GM23338 (cell line): ENCODE results near the gene CYTIP. TPM values are rescaled to one million over a fixed set of nuclear protein-coding genes. Genes with fewer than 3 reads are reported as not detected.

Experiments used
- ATAC-seq: fragments of 200-7000 bp; cut with Tn5 transposase; 3 replicates; pipeline ENCODE4 v1.9.1; 2020
- DNase-seq: peaks from one replicate; pipeline ENCODE4 v3.0.0-alpha.2; 2015; ENCODE audit warnings: low spot score
- H2AFZ ChIP-seq: fragments of 200-600 bp; sonication (generic); 2 replicates; pipeline ENCODE4 v1.8.0; 2016; ENCODE audit warnings: antibody characterized with exemption, mild to moderate bottlenecking, moderate library complexity
- H3F3A ChIP-seq: fragments of 200-600 bp; sonication (generic); replicated peaks from 2 replicates; pipeline ENCODE4 v1.8.0; 2017; ENCODE audit warnings: antibody characterized with exemption, mixed run types, low read depth
- H3K27ac ChIP-seq: fragments of 200-600 bp; sonication (generic); 2 replicates; pipeline ENCODE4 v1.6.1; 2016; ENCODE audit warnings: low read depth
- H3K27me3 ChIP-seq: fragments of 200-600 bp; sonication (generic); 2 replicates; pipeline ENCODE4 v1.8.0; 2016; ENCODE audit warnings: mild to moderate bottlenecking, mixed run types, moderate library complexity; ENCODE audit not compliant: insufficient read depth
- H3K36me3 ChIP-seq: fragments of 200-600 bp; sonication (generic); 2 replicates; pipeline ENCODE4 v1.8.0; 2016; ENCODE audit warnings: mild to moderate bottlenecking; ENCODE audit not compliant: insufficient read depth
- H3K4me1 ChIP-seq: fragments of 200-600 bp; sonication (generic); 2 replicates; pipeline ENCODE4 v1.8.0; 2016; ENCODE audit warnings: mild to moderate bottlenecking, moderate library complexity; ENCODE audit not compliant: insufficient read depth
- H3K4me2 ChIP-seq: fragments of 200-600 bp; sonication (generic); 2 replicates; pipeline ENCODE4 v1.7.1; 2017; ENCODE audit warnings: mixed run types
- H3K4me3 ChIP-seq: fragments of 200-600 bp; sonication (generic); 2 replicates; pipeline ENCODE4 v1.6.1; 2016; ENCODE audit warnings: mixed run types
- H3K79me2 ChIP-seq: fragments of 200-600 bp; sonication (generic); replicated peaks from 2 replicates; pipeline ENCODE4 v1.8.0; 2017; ENCODE audit warnings: mild to moderate bottlenecking; ENCODE audit not compliant: insufficient read depth
- H3K9me2 ChIP-seq: fragments of 200-600 bp; sonication (generic); 2 replicates; pipeline ENCODE4 v1.8.0; 2017; ENCODE audit not compliant: insufficient read depth
- H4K20me1 ChIP-seq: fragments of 200-600 bp; sonication (generic); replicated peaks from 2 replicates; pipeline ENCODE4 v1.8.0; 2017; ENCODE audit warnings: mild to moderate bottlenecking; ENCODE audit not compliant: insufficient read depth
- H3K27ac Mint-ChIP-seq: 2 replicates; pipeline ENCODE4 v1.8.0; 2020; ENCODE audit warnings: inconsistent platforms, mild to moderate bottlenecking, moderate library complexity, mixed read lengths
- H3K27me3 Mint-ChIP-seq: 3 replicates; pipeline ENCODE4 v1.8.0; 2022; ENCODE audit warnings: low read depth, mild to moderate bottlenecking, moderate library complexity, mixed read lengths, inconsistent platforms; ENCODE audit not compliant: insufficient read depth, poor library complexity
- H3K36me3 Mint-ChIP-seq: 3 replicates; pipeline ENCODE4 v1.8.0; 2021; ENCODE audit warnings: low read depth, mild to moderate bottlenecking, inconsistent platforms, moderate library complexity, mixed read lengths
- H3K4me1 Mint-ChIP-seq: 3 replicates; pipeline ENCODE4 v1.8.0; 2020; ENCODE audit warnings: mild to moderate bottlenecking, inconsistent platforms, mixed read lengths
- H3K4me3 Mint-ChIP-seq: 3 replicates; pipeline ENCODE4 v1.8.0; 2021; ENCODE audit warnings: moderate library complexity, mild to moderate bottlenecking, inconsistent platforms, mixed read lengths
- H3K9me3 Mint-ChIP-seq: 3 replicates; pipeline ENCODE4 v1.8.0; 2020; ENCODE audit warnings: moderate library complexity, mild to moderate bottlenecking, inconsistent platforms, mixed read lengths
- CREB1 ChIP-seq: fragments of 250-450 bp; sonication (Bioruptor Pico); IDR thresholded peaks from 2 replicates; pipeline ENCODE4 v1.5.0; 2020; ENCODE audit warnings: low read depth, mild to moderate bottlenecking, moderate library complexity
- CTCF ChIP-seq, 2 experiments: fragments of 200-600 bp in 1 of 2; sonication (generic) in 1 of 2; conservative IDR thresholded peaks; 2 replicates each; pipeline versions ENCODE4 v1.5.1 to v1.6.1; 2016 to 2017; ENCODE audit warnings: antibody characterized with exemption in 2 of 2, low read depth in 2 of 2, mild to moderate bottlenecking in 2 of 2, moderate library complexity in 1 of 2
- ETS1 ChIP-seq: IDR thresholded peaks from 2 replicates; pipeline ENCODE4 v1.6.1; 2016; ENCODE audit warnings: antibody characterized with exemption
- EZH2 ChIP-seq: fragments of 200-600 bp; sonication (generic); IDR thresholded peaks from one replicate; pipeline ENCODE4 v1.8.0; 2017; ENCODE audit warnings: antibody characterized with exemption, mild to moderate bottlenecking, low read depth; ENCODE audit not compliant: unreplicated experiment
- EZH2phosphoT487 ChIP-seq: fragments of 200-600 bp; sonication (generic); IDR thresholded peaks from one replicate; pipeline ENCODE4 v1.8.1; 2018; ENCODE audit warnings: antibody characterized with exemption; ENCODE audit not compliant: unreplicated experiment
- JUNB ChIP-seq: IDR thresholded peaks from one replicate; pipeline ENCODE4 v1.6.1; 2016; ENCODE audit warnings: antibody characterized with exemption; ENCODE audit not compliant: unreplicated experiment
- NANOG ChIP-seq: IDR thresholded peaks from 2 replicates; pipeline ENCODE4 v1.6.1; 2016; ENCODE audit warnings: antibody characterized with exemption, borderline replicate concordance
- POLR2AphosphoS5 ChIP-seq: IDR thresholded peaks from 2 replicates; pipeline ENCODE4 v1.6.1; 2016; ENCODE audit warnings: antibody characterized with exemption, low read depth
- REST ChIP-seq: IDR thresholded peaks from one replicate; pipeline ENCODE4 v1.6.1; 2018; ENCODE audit warnings: antibody characterized with exemption; ENCODE audit not compliant: unreplicated experiment
- STAT1 ChIP-seq: IDR thresholded peaks from one replicate; pipeline ENCODE4 v1.6.1; 2016; ENCODE audit warnings: antibody characterized with exemption; ENCODE audit not compliant: unreplicated experiment
- ZNF114 ChIP-seq: fragments of 250-450 bp; sonication (Bioruptor Pico); IDR thresholded peaks from 2 replicates; pipeline ENCODE4 v1.5.0; 2020; ENCODE audit warnings: mild to moderate bottlenecking, moderate library complexity
- ZNF331 ChIP-seq: fragments of 250-450 bp; sonication (Bioruptor Pico); IDR thresholded peaks from 2 replicates; pipeline ENCODE4 v1.5.0; 2020; ENCODE audit warnings: low read depth, mild to moderate bottlenecking, moderate library complexity
- ZNF462 ChIP-seq: fragments of 250-450 bp; sonication (Bioruptor Pico); IDR thresholded peaks from 2 replicates; pipeline ENCODE4 v1.5.0; 2020; ENCODE audit warnings: mild to moderate bottlenecking, moderate library complexity
- polyA plus RNA-seq: library from polyadenylated mRNA; unstranded; fragments of >200 nt; fragmentation: Nextera tagmentation; extraction: Ambion mirVana; gene quantifications from 2 replicates; pipeline ENCODE4 v1.2.1, GENCODE V29; 2016
- total RNA-seq: library from RNA; depleted of rRNA; stranded (reverse); fragments of >200 nt; shearing (Covaris generic); gene quantifications from 2 replicates; pipeline ENCODE4 v1.2.3, GENCODE V29; 2014

CYTIP gene
- total and polyA plus RNA-seq, 2 experiments from 2014 or later: not detected

- no peaks in the 10 kb centered on the region for H3K36me3 Mint-ChIP-seq
- no peak overlapping the region for H3K4me3 ChIP-seq
- no peak overlapping the region for H2AFZ ChIP-seq
- H3K36me3 ChIP-seq: no peaks in the 10 kb centered on the region
- no peak overlapping the region for H3K4me2 ChIP-seq
- no peaks in the 10 kb centered on the region for H3K79me2 ChIP-seq
- no peaks in the 10 kb centered on the region; the same call in 1 of the 3 replicates for H3K9me3 Mint-ChIP-seq
- no peak for TF ChIP-seq CREB1 (CRISPR knock-in tag)
- no peak for TF ChIP-seq EZH2
- no peak for TF ChIP-seq JUNB
- TF ChIP-seq POLR2AphosphoS5: no peak
- no peak for TF ChIP-seq EZH2phosphoT487
- TF ChIP-seq STAT1: no peak
- TF ChIP-seq ETS1: no peak
- no peak for TF ChIP-seq CTCF (conservative IDR thresholded peaks at IDR 0.05; ENCODE audit: low read depth in 2 of 2)
- TF ChIP-seq REST: no peak
- TF ChIP-seq ZNF114 (CRISPR knock-in tag): no peak
- TF ChIP-seq ZNF331 (CRISPR knock-in tag): no peak
- no peak for TF ChIP-seq NANOG
- no peak for TF ChIP-seq ZNF462
- no peaks in the 10 kb centered on the region for H3K4me1 ChIP-seq
- H3F3A ChIP-seq: no peaks in the 10 kb centered on the region
- H3K27ac Mint-ChIP-seq: no peak overlapping the region
- DNase-seq: no peak
- no peaks in the 10 kb centered on the region for H3K4me1 Mint-ChIP-seq
- peaks cover 2% of the 10 kb centered on the region for H3K27me3 Mint-ChIP-seq
- no peak for ATAC-seq
- no peak overlapping the region for H3K27ac ChIP-seq
- no peaks in the 10 kb centered on the region for H3K9me2 ChIP-seq
- no peaks in the 10 kb centered on the region for H4K20me1 ChIP-seq
- no peaks in the 10 kb centered on the region for H3K27me3 ChIP-seq
- H3K4me3 Mint-ChIP-seq: no peak overlapping the region
Observed at GRCh38 chr2:157386747-157387146, 57.1 kb downstream of the CYTIP start.
